Neuron (in vitro differentiated cells): ENCODE results near the gene RANGAP1.
A peak's percentile ranks its signal among the peaks of the same experiment; 100 is the strongest.

Source experiments
- H2AFZ ChIP-seq: one replicate; pipeline ENCODE4 v1.6.1; 2013; ENCODE audit warnings: low read depth, mild to moderate bottlenecking, inconsistent platforms, low read length, moderate library complexity
- H3K27me3 ChIP-seq: one replicate; pipeline ENCODE4 v1.6.1; 2013; ENCODE audit warnings: low read length; ENCODE audit not compliant: insufficient read depth
- H3K36me3 ChIP-seq: one replicate; pipeline ENCODE4 v1.6.1; 2013; ENCODE audit warnings: low read length; ENCODE audit not compliant: insufficient read depth
- H3K4me1 ChIP-seq: one replicate; pipeline ENCODE4 v1.6.1; 2013; ENCODE audit warnings: low read length; ENCODE audit not compliant: insufficient read depth
- H3K4me3 ChIP-seq: 2 replicates; pipeline ENCODE4 v1.5.1; 2013; ENCODE audit warnings: mild to moderate bottlenecking, low read length, moderate library complexity
- H3K9me3 ChIP-seq: one replicate; pipeline ENCODE4 v1.6.1; 2013; ENCODE audit warnings: low read length

RANGAP1 gene

DNA sequence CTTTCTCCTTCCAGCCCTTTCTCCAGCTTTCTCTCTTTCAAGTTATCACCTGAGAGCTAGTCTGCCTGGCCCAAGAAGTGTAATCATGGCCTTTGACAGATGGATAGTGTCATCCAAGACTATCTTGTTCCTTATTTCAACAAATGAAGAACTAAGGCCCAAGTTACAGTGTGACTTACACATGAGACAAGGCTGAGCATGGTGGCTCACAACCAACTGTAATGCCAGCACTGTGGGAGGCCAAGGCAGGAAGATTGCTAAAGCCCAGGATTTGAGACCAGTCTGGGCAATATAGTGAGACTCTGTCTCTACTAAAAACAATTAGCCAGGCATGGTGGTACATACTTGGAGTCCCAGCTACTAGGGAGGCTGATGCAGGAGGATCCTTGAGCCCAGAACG is 3.7 kb upstream of the RANGAP1 start:
- Histone ChIP-seq H3K9me3 (no peaks in the 10 kb centered on the region), H3K4me3 (no peak overlapping the region), H3K4me1 (peaks cover 16% of the 10 kb centered on the region), H2AFZ (no peak overlapping the region), H3K36me3 (peaks cover under 1% of the 10 kb centered on the region), H3K27me3 (no peaks in the 10 kb centered on the region)

GRCh38 chr22:41288245-41288946 is 2.4 kb upstream of the RANGAP1 start:
- Histone ChIP-seq H2AFZ (no peak overlapping the region), H3K36me3 (peaks cover 8% of the 10 kb centered on the region), H3K4me1 (peaks cover 20% of the 10 kb centered on the region), H3K4me3 (no peak overlapping the region), H3K9me3 (no peaks in the 10 kb centered on the region), H3K27me3 (no peaks in the 10 kb centered on the region)

GRCh38 chr22:41286639-41287091 is 678 bp upstream of the RANGAP1 start:
- peak overlapping the region; percentile 65 for H2AFZ ChIP-seq
- H3K4me1 ChIP-seq, result peaks cover 20% of the 10 kb centered on the region
- no peaks in the 10 kb centered on the region for H3K9me3 ChIP-seq
- no peaks in the 10 kb centered on the region for H3K27me3 ChIP-seq
- H3K36me3 ChIP-seq, result peaks cover 15% of the 10 kb centered on the region
- H3K4me3 ChIP-seq, result peak overlapping the region; percentile 63

- peaks cover 14% of the 10 kb centered on the region for H3K4me1 ChIP-seq
- peak overlapping the region; percentile 79 for H2AFZ ChIP-seq
- no peaks in the 10 kb centered on the region for H3K9me3 ChIP-seq
- peaks cover 20% of the 10 kb centered on the region for H3K36me3 ChIP-seq
- peak overlapping the region; percentile 91 for H3K4me3 ChIP-seq
- no peaks in the 10 kb centered on the region for H3K27me3 ChIP-seq
These were observed 557 bp downstream of the RANGAP1 start for GRCh38 chr22:41285441-41285819.

- no peaks in the 10 kb centered on the region for H3K9me3 ChIP-seq
- no peak overlapping the region for H2AFZ ChIP-seq
- no peaks in the 10 kb centered on the region for H3K27me3 ChIP-seq
- H3K36me3 ChIP-seq, result peaks cover 27% of the 10 kb centered on the region
- peak overlapping the region; percentile 91 for H3K4me3 ChIP-seq
- peaks cover 11% of the 10 kb centered on the region for H3K4me1 ChIP-seq
These were observed 1.5 kb downstream of the RANGAP1 start for GRCh38 chr22:41284465-41284864.

- Histone ChIP-seq H2AFZ (no peak overlapping the region), H3K36me3 (peaks cover 55% of the 10 kb centered on the region)
These were observed 5.1 kb downstream of the RANGAP1 start for GRCh38 chr22:41280854-41281253.

GRCh38 chr22:41280065-41280464 is 5.9 kb downstream of the RANGAP1 start:
- H3K4me3 ChIP-seq, result no peak overlapping the region
- H2AFZ ChIP-seq, result no peak overlapping the region
- no peaks in the 10 kb centered on the region for H3K9me3 ChIP-seq
- H3K4me1 ChIP-seq, result peaks cover 8% of the 10 kb centered on the region
- peaks cover 60% of the 10 kb centered on the region for H3K36me3 ChIP-seq
- no peaks in the 10 kb centered on the region for H3K27me3 ChIP-seq

More at GRCh38 chr22:41280854-41281253, 5.1 kb downstream of the RANGAP1 start:
- no peaks in the 10 kb centered on the region for H3K9me3 ChIP-seq
- H3K27me3 ChIP-seq, result no peaks in the 10 kb centered on the region
- no peak overlapping the region for H3K4me3 ChIP-seq
- peaks cover 11% of the 10 kb centered on the region for H3K4me1 ChIP-seq

DNA sequence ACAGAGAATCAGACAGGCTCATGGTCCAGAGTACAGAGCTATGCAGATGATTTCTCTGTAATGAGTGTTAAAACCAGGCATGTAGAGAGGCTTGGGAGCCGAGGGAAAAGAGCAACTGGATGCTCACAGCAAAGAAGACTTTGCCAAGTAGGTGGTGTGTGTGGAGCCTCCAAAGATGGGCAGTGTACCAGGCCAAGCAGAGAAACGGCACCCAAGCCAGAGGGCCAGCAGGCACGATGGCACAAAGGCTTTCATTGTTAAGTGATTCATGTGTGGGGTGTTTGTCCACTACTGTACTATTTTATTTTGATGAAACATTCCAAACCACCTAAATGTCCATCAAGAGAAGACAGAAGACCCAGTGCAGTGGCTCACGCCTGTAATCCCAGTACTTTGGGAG is 11.1 kb downstream of the RANGAP1 start:
- Histone ChIP-seq H3K9me3 (no peaks in the 10 kb centered on the region), H2AFZ (no peak overlapping the region), H3K36me3 (peaks cover 71% of the 10 kb centered on the region), H3K27me3 (no peaks in the 10 kb centered on the region), H3K4me1 (no peaks in the 10 kb centered on the region), H3K4me3 (no peak overlapping the region)

DNA sequence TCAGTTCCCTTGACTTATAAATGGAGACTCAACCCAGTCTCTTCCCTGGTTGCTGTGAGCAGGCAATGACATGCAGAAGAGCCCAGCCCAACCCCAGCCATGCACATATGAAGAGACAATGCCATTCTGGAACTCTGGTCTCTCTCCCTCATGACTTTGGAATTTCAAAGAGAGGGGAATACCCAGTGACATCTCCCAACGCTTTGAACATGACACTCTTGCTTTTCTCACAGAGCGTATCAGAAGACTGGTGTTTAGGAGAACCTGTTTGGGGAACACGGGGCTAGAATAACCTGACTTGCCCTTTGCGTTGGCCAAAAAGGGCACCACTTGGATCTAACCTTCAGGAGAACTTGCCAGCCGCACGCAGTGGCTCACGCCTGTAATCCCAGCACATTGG is 12.9 kb downstream of the RANGAP1 start:
- H3K4me1 ChIP-seq, result no peaks in the 10 kb centered on the region
- H3K36me3 ChIP-seq, result peaks cover 74% of the 10 kb centered on the region
- H3K9me3 ChIP-seq, result no peaks in the 10 kb centered on the region
- no peak overlapping the region for H2AFZ ChIP-seq
- no peaks in the 10 kb centered on the region for H3K27me3 ChIP-seq
- no peak overlapping the region for H3K4me3 ChIP-seq

DNA sequence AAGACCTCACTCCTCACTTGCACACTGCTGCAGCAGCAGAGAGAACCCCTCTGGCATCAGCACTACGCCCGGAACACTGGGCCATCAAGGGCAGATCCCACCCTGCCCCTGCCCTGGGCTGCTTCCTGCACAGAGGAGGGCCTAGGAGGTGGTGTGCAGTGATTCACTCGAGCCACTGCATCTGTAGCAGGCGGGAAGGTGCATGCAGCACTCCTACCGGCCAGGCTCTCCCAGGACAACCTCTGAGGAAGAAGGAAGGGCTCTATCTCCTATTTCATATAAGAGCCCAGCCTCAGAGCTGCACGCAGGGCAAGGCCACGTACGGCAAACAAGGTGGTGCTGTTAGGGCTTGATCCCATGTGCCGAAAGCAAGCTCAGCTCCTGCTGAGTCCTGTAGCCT is 14.2 kb downstream of the RANGAP1 start:
- Histone ChIP-seq H3K36me3 (peaks cover 75% of the 10 kb centered on the region), H3K9me3 (no peaks in the 10 kb centered on the region)

GRCh38 chr22:41267958-41268357 is 18.0 kb downstream of the RANGAP1 start:
- H3K4me1 ChIP-seq, result no peaks in the 10 kb centered on the region
- no peak overlapping the region for H2AFZ ChIP-seq
- no peaks in the 10 kb centered on the region for H3K27me3 ChIP-seq
- H3K36me3 ChIP-seq, result peaks cover 74% of the 10 kb centered on the region
- no peaks in the 10 kb centered on the region for H3K9me3 ChIP-seq
- no peak overlapping the region for H3K4me3 ChIP-seq

More for the DNA sequence above, 14.2 kb downstream of the RANGAP1 start:
- Histone ChIP-seq H3K4me1 (no peaks in the 10 kb centered on the region), H2AFZ (no peak overlapping the region), H3K4me3 (no peak overlapping the region), H3K27me3 (no peaks in the 10 kb centered on the region)

GRCh38 chr22:41264408-41264941 is 21.5 kb downstream of the RANGAP1 start:
- no peaks in the 10 kb centered on the region for H3K4me1 ChIP-seq
- no peaks in the 10 kb centered on the region for H3K27me3 ChIP-seq
- H3K36me3 ChIP-seq, result peaks cover 80% of the 10 kb centered on the region
- no peaks in the 10 kb centered on the region for H3K9me3 ChIP-seq
- no peak overlapping the region for H2AFZ ChIP-seq
- H3K4me3 ChIP-seq, result no peak overlapping the region

DNA sequence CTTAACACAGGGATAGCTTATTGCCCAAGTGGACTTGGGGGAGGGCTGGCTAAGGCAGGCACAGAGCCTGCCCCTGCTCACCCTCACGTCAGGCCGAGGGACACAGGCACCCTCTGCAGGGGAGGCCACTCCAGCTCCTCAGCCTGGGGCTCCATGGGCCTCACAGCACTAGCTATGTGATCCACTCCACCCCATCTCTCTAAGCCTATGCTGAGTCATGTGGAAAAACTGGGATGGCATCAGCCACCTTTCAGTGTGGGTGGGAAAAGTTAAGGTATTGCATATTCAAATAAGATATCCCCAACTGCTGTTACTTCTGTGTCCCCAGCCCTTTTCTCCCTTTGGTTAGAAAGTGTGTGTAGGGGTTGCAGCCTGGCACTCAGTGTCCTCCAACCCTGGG is 22.3 kb downstream of the RANGAP1 start:
- no peak overlapping the region for H2AFZ ChIP-seq
- H3K4me1 ChIP-seq, result no peaks in the 10 kb centered on the region
- H3K4me3 ChIP-seq, result no peak overlapping the region
- no peaks in the 10 kb centered on the region for H3K27me3 ChIP-seq
- peaks cover 78% of the 10 kb centered on the region for H3K36me3 ChIP-seq
- H3K9me3 ChIP-seq, result no peaks in the 10 kb centered on the region
